CD4-positive, alpha-beta T cell (primary cell): ENCODE data around the gene ROCK2. TPM values are rescaled to one million over a fixed set of nuclear protein-coding genes. Genes with fewer than 3 reads are reported as not detected.

ENCODE experiments used
- ATAC-seq: fragments of 200-7000 bp; cut with Tn5 transposase; one replicate; pipeline ENCODE4 v1.10.0; 2022; ENCODE audit warnings: mild to moderate bottlenecking; ENCODE audit not compliant: poor library complexity
- CTCF ChIA-PET: fragments of 350-600 bp; sonication (Branson Sonifier 250); formaldehyde crosslinking; loops from one replicate; lab custom pipeline; 2021; ENCODE audit warnings: antibody characterized with exemption, inconsistent platforms; lab: Charles Lee
- POLR2A ChIA-PET: fragments of 350-600 bp; sonication (Branson Sonifier 250); formaldehyde crosslinking; loops from one replicate; lab custom pipeline; 2021; ENCODE audit warnings: antibody characterized with exemption, inconsistent platforms; lab: Charles Lee
- DNase-seq, 14 experiments: peaks; one replicate each; pipeline ENCODE4 v3.0.0-alpha.2; 2013 to 2020; ENCODE audit warnings: mixed read lengths in 2 of 14
- H3K27ac ChIP-seq, 2 donors: one replicate each; pipeline versions ENCODE4 v1.5.1 to v1.7.0; 2013; ENCODE audit warnings: low read length in 2 of 2, low read depth in 1 of 2, mild to moderate bottlenecking in 1 of 2
- H3K27me3 ChIP-seq, 2 experiments: 1 replicate in 1 of 2; 2 replicates in 1 of 2; pipeline versions ENCODE4 v1.6.1 to v1.7.0; 2013; ENCODE audit warnings: low read length in 2 of 2, control low read depth in 1 of 2, mild to moderate bottlenecking in 1 of 2, moderate library complexity in 1 of 2; ENCODE audit not compliant: insufficient read depth in 2 of 2, control insufficient read depth in 1 of 2
- H3K36me3 ChIP-seq: one replicate; pipeline ENCODE4 v1.6.1; 2013; ENCODE audit warnings: low read length, control low read depth; ENCODE audit not compliant: insufficient read depth
- H3K4me1 ChIP-seq: one replicate; pipeline ENCODE4 v1.6.1; 2013; ENCODE audit warnings: low read length, control low read depth; ENCODE audit not compliant: insufficient read depth
- H3K4me3 ChIP-seq: one replicate; pipeline ENCODE4 v1.5.1; 2013; ENCODE audit warnings: mild to moderate bottlenecking, low read length, moderate library complexity
- H3K9me3 ChIP-seq, 2 experiments: 1 replicate in 1 of 2; 2 replicates in 1 of 2; pipeline versions ENCODE4 v1.6.1 to v1.7.0; 2013; ENCODE audit warnings: low read length in 2 of 2, mild to moderate bottlenecking in 2 of 2, control low read depth in 1 of 2, moderate library complexity in 1 of 2; ENCODE audit not compliant: control insufficient read depth in 1 of 2, insufficient read depth in 1 of 2
- H3K27ac Mint-ChIP-seq: one replicate; pipeline ENCODE4 v1.8.0; 2020; ENCODE audit warnings: mixed read lengths
- H3K27me3 Mint-ChIP-seq: one replicate; pipeline ENCODE4 v1.8.0; 2021; ENCODE audit warnings: mixed read lengths
- H3K36me3 Mint-ChIP-seq: one replicate; pipeline ENCODE4 v1.8.0; 2021; ENCODE audit warnings: low read depth, mixed read lengths
- H3K4me1 Mint-ChIP-seq: one replicate; pipeline ENCODE4 v1.8.0; 2021; ENCODE audit warnings: low read depth, mixed read lengths
- H3K4me3 Mint-ChIP-seq: one replicate; pipeline ENCODE4 v1.8.0; 2020; ENCODE audit warnings: mild to moderate bottlenecking, mixed read lengths
- H3K9me3 Mint-ChIP-seq: one replicate; pipeline ENCODE4 v1.8.0; 2020; ENCODE audit warnings: mixed read lengths
- intact Hi-C, 2 experiments: fragments of 100-400 bp; cut with DNase I in 1 of 2; cut with micrococcal nuclease in 1 of 2; formaldehyde crosslinking; loops; one replicate each; pipeline versions ENCODE4 v1.15.1 to v1.9.0; 2023 to 2025; cut with DNase I, micrococcal nuclease
- total RNA-seq, 174 experiments: library from RNA in 2 of 174; stranded (reverse) in 2 of 174; gene quantifications; one replicate each; pipeline ENCODE4 v1.2.3 and lab custom pipeline; 2021 to 2026
- TF ChIP-seq, protein P1 (sequence below): fragments of 200-600 bp; IDR thresholded peaks from one replicate; pipeline ENCODE4 v1.8.0; 2022; ENCODE audit warnings: antibody characterized with exemption, mild to moderate bottlenecking

The ROCK2 gene
- total RNA-seq, 2 experiments from 2014 or later = 6.9 to 9.4 TPM

DNA sequence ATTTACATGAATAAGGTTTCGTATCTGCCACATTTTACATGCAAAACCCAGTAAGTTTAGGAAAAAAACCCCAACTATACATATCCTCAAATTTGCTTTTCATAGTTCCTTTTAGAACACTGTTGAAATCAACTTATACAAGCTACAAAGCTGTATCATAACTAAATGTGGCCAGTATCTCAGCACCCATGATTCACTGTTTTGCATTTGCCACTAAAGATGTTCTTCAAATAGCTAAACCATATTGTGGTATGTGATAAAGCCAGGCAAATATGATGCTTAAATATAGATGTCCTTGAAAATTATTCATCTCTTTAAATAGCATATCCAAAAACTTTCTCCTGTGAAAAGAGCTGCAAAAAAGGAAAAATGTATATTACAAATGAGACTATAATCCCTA lies 29.9 kb downstream of the ROCK2 start:
- H3K36me3 ChIP-seq = no peaks in the 10 kb centered on the region
- no peaks in the 10 kb centered on the region for H3K27me3 ChIP-seq
- H3K36me3 Mint-ChIP-seq = peaks cover 4% of the 10 kb centered on the region
- no peak overlapping the region for H3K27ac ChIP-seq
- ATAC-seq (no peak), DNase-seq (no peak)
- no peaks in the 10 kb centered on the region for H3K9me3 Mint-ChIP-seq
- no peak overlapping the region for H3K4me3 Mint-ChIP-seq
- H3K4me1 ChIP-seq = no peaks in the 10 kb centered on the region
- peaks cover 38% of the 10 kb centered on the region for H3K4me1 Mint-ChIP-seq
- ChIA-PET CTCF (no interaction called here), POLR2A (no interaction called here)
- no peak overlapping the region for H3K27ac Mint-ChIP-seq
- TF ChIP-seq, protein P1, sequence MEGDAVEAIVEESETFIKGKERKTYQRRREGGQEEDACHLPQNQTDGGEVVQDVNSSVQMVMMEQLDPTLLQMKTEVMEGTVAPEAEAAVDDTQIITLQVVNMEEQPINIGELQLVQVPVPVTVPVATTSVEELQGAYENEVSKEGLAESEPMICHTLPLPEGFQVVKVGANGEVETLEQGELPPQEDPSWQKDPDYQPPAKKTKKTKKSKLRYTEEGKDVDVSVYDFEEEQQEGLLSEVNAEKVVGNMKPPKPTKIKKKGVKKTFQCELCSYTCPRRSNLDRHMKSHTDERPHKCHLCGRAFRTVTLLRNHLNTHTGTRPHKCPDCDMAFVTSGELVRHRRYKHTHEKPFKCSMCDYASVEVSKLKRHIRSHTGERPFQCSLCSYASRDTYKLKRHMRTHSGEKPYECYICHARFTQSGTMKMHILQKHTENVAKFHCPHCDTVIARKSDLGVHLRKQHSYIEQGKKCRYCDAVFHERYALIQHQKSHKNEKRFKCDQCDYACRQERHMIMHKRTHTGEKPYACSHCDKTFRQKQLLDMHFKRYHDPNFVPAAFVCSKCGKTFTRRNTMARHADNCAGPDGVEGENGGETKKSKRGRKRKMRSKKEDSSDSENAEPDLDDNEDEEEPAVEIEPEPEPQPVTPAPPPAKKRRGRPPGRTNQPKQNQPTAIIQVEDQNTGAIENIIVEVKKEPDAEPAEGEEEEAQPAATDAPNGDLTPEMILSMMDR = no peak
- H3K4me3 ChIP-seq = no peak overlapping the region
- H3K9me3 ChIP-seq = no peaks in the 10 kb centered on the region
- intact Hi-C loops = no loop called here
- H3K27me3 Mint-ChIP-seq = no peaks in the 10 kb centered on the region

DNA sequence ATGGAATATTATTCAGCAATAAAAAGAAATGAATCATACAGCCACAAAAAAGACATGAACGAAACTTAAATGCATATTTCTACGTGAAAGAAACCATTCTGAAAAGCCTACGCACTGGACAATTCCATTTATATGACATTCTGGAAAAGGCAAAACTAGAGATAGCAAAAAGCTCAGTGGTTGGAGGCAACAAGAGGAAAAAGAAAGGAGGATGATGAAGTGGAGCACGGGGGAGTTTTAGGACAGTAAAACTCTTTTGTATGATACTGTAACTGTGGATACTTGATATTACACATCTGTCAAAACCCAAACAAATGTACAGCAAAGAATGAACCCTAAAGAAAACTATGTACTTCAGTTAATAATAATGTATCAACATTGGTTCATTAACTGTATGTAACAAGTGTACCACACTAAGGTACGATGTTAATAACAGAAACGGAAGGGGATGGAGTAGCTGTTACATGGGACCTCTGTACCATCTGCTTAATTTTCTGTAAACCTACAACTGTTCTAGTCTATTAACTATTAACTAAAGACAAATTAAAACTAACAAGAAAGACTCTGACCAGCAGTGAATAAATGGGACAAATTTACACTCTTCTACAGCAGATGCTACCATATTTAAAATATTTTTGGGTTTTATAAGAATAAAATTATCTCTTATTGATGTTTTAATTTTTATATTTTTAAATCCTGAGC lies 31.5 kb downstream of the ROCK2 start:
- no peaks in the 10 kb centered on the region for H3K27me3 Mint-ChIP-seq
- intact Hi-C loops = no loop called here
- no peaks in the 10 kb centered on the region for H3K36me3 ChIP-seq
- no peaks in the 10 kb centered on the region for H3K36me3 Mint-ChIP-seq
- H3K9me3 Mint-ChIP-seq = no peaks in the 10 kb centered on the region
- no peaks in the 10 kb centered on the region for H3K9me3 ChIP-seq
- no peak overlapping the region for H3K4me3 Mint-ChIP-seq
- CTCF ChIA-PET = interaction anchor here (0.6 kb wide), 1 partner anchor 113 kb away, joined by 3 read pairs; no protein-coding TSS in a partner anchor
- POLR2A ChIA-PET = no interaction called here
- no peaks in the 10 kb centered on the region for H3K4me1 ChIP-seq
- no peaks in the 10 kb centered on the region for H3K27me3 ChIP-seq
- H3K27ac ChIP-seq = no peak overlapping the region
- H3K4me3 ChIP-seq = no peak overlapping the region
- TF ChIP-seq, protein P1 = no peak
- peaks cover 40% of the 10 kb centered on the region for H3K4me1 Mint-ChIP-seq
- no peak for DNase-seq
- H3K27ac Mint-ChIP-seq = no peak overlapping the region
- no peak for ATAC-seq

DNA sequence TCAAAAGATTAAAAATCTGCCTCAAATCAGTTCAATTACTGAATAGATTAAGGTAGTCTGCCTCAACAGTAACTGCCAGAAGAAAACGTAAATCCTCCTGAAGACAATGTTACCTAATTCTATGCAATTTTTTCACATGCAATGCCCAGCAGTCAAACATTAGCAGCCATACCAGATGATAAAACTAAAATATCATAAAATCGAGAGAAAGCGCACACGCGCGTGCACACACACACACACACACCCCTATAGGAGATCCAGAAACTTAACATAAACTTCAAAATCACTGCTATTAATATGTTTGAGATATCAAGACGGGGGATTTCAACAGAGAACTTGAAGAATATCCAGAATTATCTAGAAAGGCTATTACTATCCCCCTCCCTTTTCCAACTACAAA lies 32.9 kb downstream of the ROCK2 start:
- no peaks in the 10 kb centered on the region for H3K4me1 ChIP-seq
- ATAC-seq (no peak), DNase-seq (no peak)
- intact Hi-C loops = no loop called here
- peaks cover 38% of the 10 kb centered on the region for H3K4me1 Mint-ChIP-seq
- no peaks in the 10 kb centered on the region for H3K36me3 ChIP-seq
- H3K9me3 Mint-ChIP-seq = no peaks in the 10 kb centered on the region
- H3K36me3 Mint-ChIP-seq = no peaks in the 10 kb centered on the region
- no peak overlapping the region for H3K27ac Mint-ChIP-seq
- no peak overlapping the region for H3K4me3 Mint-ChIP-seq
- no peaks in the 10 kb centered on the region for H3K27me3 Mint-ChIP-seq
- no peak overlapping the region for H3K27ac ChIP-seq
- ChIA-PET POLR2A (no interaction called here), CTCF (interaction anchor here (1.1 kb wide), 1 partner anchor 33 kb away, joined by 3 read pairs; the partner anchor contains the start of gene ROCK2)
- H3K4me3 ChIP-seq = no peak overlapping the region
- H3K27me3 ChIP-seq = no peaks in the 10 kb centered on the region
- no peaks in the 10 kb centered on the region for H3K9me3 ChIP-seq
- TF ChIP-seq, protein P1 = no peak
